A549 (cell line): ENCODE data around the gene ADPRS. TPM values are rescaled to one million over a fixed set of nuclear protein-coding genes. Genes with fewer than 3 reads are reported as not detected.

Source experiments
- ATAC-seq, 2 experiments: fragments of 200-7000 bp in 1 of 2; fragments of >200 bp in 1 of 2; cut with Nextera tagmentation in 1 of 2; cut with Tn5 transposase in 1 of 2; 3 replicates each; pipeline versions ENCODE4 v1.8.0 to v1.9.1; 2018 to 2020; ENCODE audit warnings: mild to moderate bottlenecking in 1 of 2, moderate library complexity in 1 of 2
- CTCF ChIA-PET: fragments of 300-600 bp; sonication (Branson Sonifier 250); formaldehyde crosslinking; extraction: SDS; loops from one replicate; lab custom pipeline; 2021; ENCODE audit warnings: antibody characterized with exemption, inconsistent platforms; lab: Yijun Ruan, JAX
- POLR2A ChIA-PET: fragments of 350-600 bp; formaldehyde crosslinking; extraction: SDS; loops from one replicate; lab custom pipeline; 2021; ENCODE audit warnings: antibody characterized with exemption, inconsistent platforms; lab: Yijun Ruan, JAX
- DNase-seq, 2 experiments: peaks; one replicate each; pipeline versions ENCODE4 v3.0.0 to v3.0.0-alpha.2; 2011 to 2016; ENCODE audit warnings: low read depth in 1 of 2, low spot score in 1 of 2
- FAIRE-seq: peaks from 2 replicates; lab custom pipeline; 2011; peaks lifted over from hg19 to GRCh38; lab: Jason Lieb, UNC
- H3K27ac ChIP-seq, 2 experiments: fragments of >200 bp; sonication (Bioruptor Twin); formaldehyde crosslinking; 3 replicates each; pipeline ENCODE4 v1.5.1; 2016 to 2017
- H3K4me1 ChIP-seq: fragments of >200 bp; sonication (Bioruptor Twin); formaldehyde crosslinking; 3 replicates; pipeline ENCODE4 v1.6.1; 2016
- H3K4me2 ChIP-seq: fragments of >200 bp; sonication (Bioruptor Twin); formaldehyde crosslinking; 3 replicates; pipeline ENCODE4 v1.6.1; 2016
- H3K4me3 ChIP-seq: fragments of >200 bp; sonication (Bioruptor Twin); formaldehyde crosslinking; 3 replicates; pipeline ENCODE4 v1.5.1; 2016
- H3K9me3 ChIP-seq: fragments of >200 bp; sonication (Bioruptor Twin); formaldehyde crosslinking; 3 replicates; pipeline ENCODE4 v1.6.1; 2016
- BCL3 ChIP-seq: fragments of >200 bp; sonication (Bioruptor Twin); formaldehyde crosslinking; IDR thresholded peaks from 3 replicates; pipeline ENCODE4 v1.6.1; 2016
- BHLHE40 ChIP-seq: IDR thresholded peaks from 2 replicates; pipeline ENCODE4 v1.6.1; 2012; ENCODE audit warnings: low read depth, low read length, inconsistent platforms
- CEBPB ChIP-seq, 2 experiments: fragments of >200 bp in 1 of 2; sonication (Bioruptor Twin) in 1 of 2; formaldehyde crosslinking in 1 of 2; IDR thresholded peaks; 2 replicates each; pipeline ENCODE4 v1.6.1; 2012 to 2016
- ELK1 ChIP-seq: fragments of 150-350 bp; IDR thresholded peaks from 2 replicates; pipeline ENCODE4 v1.6.1; 2014; ENCODE audit warnings: low read depth, mild to moderate bottlenecking, low read length
- EP300 ChIP-seq, 2 experiments: fragments of >200 bp; sonication (Bioruptor Twin); formaldehyde crosslinking; IDR thresholded peaks; 2 replicates in 1 of 2; 3 replicates in 1 of 2; pipeline ENCODE4 v1.6.1; 2016 to 2017
- FOSB ChIP-seq: fragments of 250-450 bp; sonication (Bioruptor Pico); IDR thresholded peaks from 2 replicates; pipeline ENCODE4 v1.5.0; 2020; ENCODE audit warnings: mild to moderate bottlenecking, moderate library complexity
- FOSL2 ChIP-seq, 2 experiments: fragments of 450-650 bp in 1 of 2; fragments of >200 bp in 1 of 2; sonication (Bioruptor Twin) in 1 of 2; formaldehyde crosslinking; IDR thresholded peaks; 2 replicates each; pipeline versions ENCODE4 v1.5.0 to v1.6.1; 2016 to 2020; ENCODE audit warnings: mild to moderate bottlenecking in 1 of 2, moderate library complexity in 1 of 2
- FOXS1 ChIP-seq: fragments of 250-450 bp; sonication (Bioruptor Pico); IDR thresholded peaks from 2 replicates; pipeline ENCODE4 v1.5.0; 2020; ENCODE audit warnings: mild to moderate bottlenecking, moderate library complexity
- HES2 ChIP-seq: fragments of >200 bp; sonication (Bioruptor Twin); formaldehyde crosslinking; IDR thresholded peaks from 2 replicates; pipeline ENCODE4 v1.6.1; 2016
- HOXB13 ChIP-seq: fragments of 250-450 bp; sonication (Bioruptor Pico); IDR thresholded peaks from 2 replicates; pipeline ENCODE4 v1.5.0; 2020; ENCODE audit warnings: low read depth, mild to moderate bottlenecking, moderate library complexity
- HOXB5 ChIP-seq: fragments of 250-450 bp; sonication (Bioruptor Pico); IDR thresholded peaks from 2 replicates; pipeline ENCODE4 v1.5.0; 2020; ENCODE audit warnings: mild to moderate bottlenecking, moderate library complexity
- MYC ChIP-seq: IDR thresholded peaks from 2 replicates; pipeline ENCODE4 v1.6.1; 2012; ENCODE audit warnings: mild to moderate bottlenecking, inconsistent platforms, low read length, improper control_type of control experiment, borderline replicate concordance
- NPAS2 ChIP-seq: fragments of 250-450 bp; sonication (Bioruptor Pico); IDR thresholded peaks from 2 replicates; pipeline ENCODE4 v1.8.0; 2022; ENCODE audit warnings: mild to moderate bottlenecking, moderate library complexity, borderline replicate concordance
- PHF8 ChIP-seq: fragments of 200-600 bp; sonication (generic); IDR thresholded peaks from 2 replicates; pipeline ENCODE4 v1.6.1; 2016; ENCODE audit warnings: low read depth, mild to moderate bottlenecking, antibody characterized with exemption, moderate library complexity, borderline replicate concordance
- REST ChIP-seq: fragments of 200-600 bp; sonication (generic); IDR thresholded peaks from 2 replicates; pipeline ENCODE4 v1.6.1; 2016; ENCODE audit warnings: antibody characterized with exemption, mild to moderate bottlenecking, moderate library complexity
- RFX5 ChIP-seq: fragments of 450-650 bp; IDR thresholded peaks from 2 replicates; pipeline ENCODE4 v1.7.1; 2014; ENCODE audit warnings: antibody characterized with exemption, mild to moderate bottlenecking, moderate library complexity
- RNF2 ChIP-seq: fragments of 200-600 bp; sonication (generic); IDR thresholded peaks from 2 replicates; pipeline ENCODE4 v1.6.1; 2016; ENCODE audit warnings: low read depth, mild to moderate bottlenecking, antibody characterized with exemption, moderate library complexity, borderline replicate concordance
- TP53 ChIP-seq: fragments of 250-450 bp; sonication (Bioruptor Pico); IDR thresholded peaks from 2 replicates; pipeline ENCODE4 v1.5.0; 2021; ENCODE audit warnings: mild to moderate bottlenecking, moderate library complexity
- USF2 ChIP-seq: fragments of 450-650 bp; IDR thresholded peaks from 2 replicates; pipeline ENCODE4 v1.6.1; 2014; ENCODE audit warnings: antibody characterized with exemption
- ZC3H11A ChIP-seq: fragments of 450-650 bp; IDR thresholded peaks from 2 replicates; pipeline ENCODE4 v1.6.1; 2014; ENCODE audit warnings: antibody characterized with exemption, mild to moderate bottlenecking
- ZNF302 ChIP-seq: fragments of 250-450 bp; sonication (Bioruptor Pico); IDR thresholded peaks from 2 replicates; pipeline ENCODE4 v1.9.0; 2021; ENCODE audit warnings: inconsistent platforms, mild to moderate bottlenecking, moderate library complexity
- ZSCAN20 ChIP-seq: fragments of 250-450 bp; sonication (Bioruptor Pico); IDR thresholded peaks from 2 replicates; pipeline ENCODE4 v1.8.0; 2022; ENCODE audit warnings: mild to moderate bottlenecking, moderate library complexity
- WGBS: methylation state at CpG from one replicate; pipeline ENCODE4 v1.1.6; 2017; ENCODE audit errors: missing lambda C conversion rate; 5-methylcytosine and 5-hydroxymethylcytosine counted together
- polyA plus RNA-seq, 4 experiments: library from polyadenylated mRNA; depleted of rRNA in 3 of 4; stranded (reverse); fragments of >200 nt; fragmentation: RNase III in 1 of 4; extraction: RNeasy Plus Mini Kit Qiagen cat#74134 plus additional on column Dnase treatment in 1 of 4; gene quantifications; 2 replicates in 3 of 4; 3 replicates in 1 of 4; pipeline ENCODE4 v1.2.3, GENCODE V29; 2011 to 2017

The ADPRS gene
- polyA plus RNA-seq, 2 of the 4 experiments (the other 2 are of a cell fraction), result 14.6 to 15.2 TPM

- POLR2A ChIA-PET, result no interaction called here
- no peak for ATAC-seq
- TF ChIP-seq PHF8 (no peak), ZSCAN20 (CRISPR knock-in tag) (no peak), TP53 (no peak), REST (no peak), FOXS1 (CRISPR knock-in tag) (no peak), NPAS2 (CRISPR knock-in tag) (no peak), HES2 (no peak), BCL3 (no peak), HOXB5 (CRISPR knock-in tag) (no peak), BHLHE40 (no peak), ZNF302 (CRISPR knock-in tag) (no peak)
- TF ChIP-seq, all 56 proteins: peak for 0
- H3K4me1 ChIP-seq, result peaks cover 6% of the 10 kb centered on the region
- no peak overlapping the region for H3K4me2 ChIP-seq
- no peak for DNase-seq
- no peak overlapping the region for H3K4me3 ChIP-seq
- H3K9me3 ChIP-seq, result no peaks in the 10 kb centered on the region
- 66% methylated on average over 3 of the region's 3 CpGs for whole genome bisulfite sequencing
- FAIRE-seq, result no peak
- CTCF ChIA-PET, result interaction anchor here (0.8 to 5.3 kb wide), 5 partner anchors 18 to 211 kb away, joined by 3 to 147 read pairs (median 4); no protein-coding TSS in a partner anchor
- H3K27ac ChIP-seq, result no peak overlapping the region
These were observed 43.3 kb downstream of the ADPRS start for GRCh38 chr1:36132029-36132428.

- ATAC-seq, result peak; percentile 51 to 67
- 82% methylated on average over 3 of the region's 3 CpGs for WGBS
- peak; percentile 71 for TF ChIP-seq USF2
- no peak for TF ChIP-seq HES2
- TF ChIP-seq RFX5, result no peak
- TF ChIP-seq, all 56 proteins: peak for 1
- DNase-seq (peak; percentile 39 to 47), FAIRE-seq (no peak)
- Histone ChIP-seq H3K4me1 (peaks cover 6% of the 10 kb centered on the region), H3K9me3 (no peaks in the 10 kb centered on the region), H3K4me3 (no peak overlapping the region), H3K4me2 (0 out of 3 replicates have a peak overlapping the region, but pooled peaks have one; percentile 17), H3K27ac (peak overlapping the region in 1 of 2 experiments; percentile 60; a peak in 1 of 6 replicates)
- ChIA-PET CTCF (interaction anchor here (1.2 to 5.3 kb wide), 11 partner anchors 11 to 290 kb away, joined by 3 to 147 read pairs (median 7); partner anchors contain the start of gene TRAPPC3), POLR2A (interaction anchor here (0.8 kb wide), 1 partner anchor 17 kb away, joined by 4 read pairs; no protein-coding TSS in a partner anchor)
These were observed 44.8 kb downstream of the ADPRS start for GRCh38 chr1:36133484-36133883.

- 80% methylated on average over 4 of the region's 6 CpGs for WGBS
- DNase-seq (no peak), FAIRE-seq (no peak), ATAC-seq (no peak)
- Histone ChIP-seq H3K4me1 (peaks cover 6% of the 10 kb centered on the region), H3K27ac (peak overlapping the region in 1 of 2 experiments; percentile 60; a peak in 1 of 6 replicates), H3K9me3 (no peaks in the 10 kb centered on the region), H3K4me3 (no peak overlapping the region), H3K4me2 (no peak overlapping the region)
- ChIA-PET CTCF (interaction anchor here (0.6 to 5.3 kb wide), 19 partner anchors 11 to 1363 kb away, joined by 3 to 147 read pairs (median 4); partner anchors contain the start of gene TRAPPC3), POLR2A (interaction anchor here (0.8 kb wide), 1 partner anchor 18 kb away, joined by 4 read pairs; no protein-coding TSS in a partner anchor)
- no peak for TF ChIP-seq ZC3H11A
- no peak for TF ChIP-seq ZSCAN20 (CRISPR knock-in tag)
- TF ChIP-seq FOSL2 (IDR thresholded peaks at IDR 0.05), result no peak
- no peak for TF ChIP-seq FOSL2 (CRISPR knock-in tag; IDR thresholded peaks at IDR 0.05)
- TF ChIP-seq USF2, result no peak
- no peak for TF ChIP-seq HOXB13 (CRISPR knock-in tag)
- no peak for TF ChIP-seq RNF2
- no peak for TF ChIP-seq EP300 (IDR thresholded peaks at IDR 0.05)
- TF ChIP-seq NPAS2 (CRISPR knock-in tag), result no peak
- no peak for TF ChIP-seq FOSB
- no peak for TF ChIP-seq CEBPB (IDR thresholded peaks at IDR 0.05)
- TF ChIP-seq MYC, result no peak
- no peak for TF ChIP-seq ELK1
These were observed 45.3 kb downstream of the ADPRS start for GRCh38 chr1:36134031-36134430.
